ENCODE measurements around the gene CYBC1. TPM values are rescaled to one million over a fixed set of nuclear protein-coding genes. Genes with fewer than 3 reads are reported as not detected.

Gene CYBC1
- total RNA-seq, 2 experiments from 2014 or later = 470 to 679 TPM

DNA sequence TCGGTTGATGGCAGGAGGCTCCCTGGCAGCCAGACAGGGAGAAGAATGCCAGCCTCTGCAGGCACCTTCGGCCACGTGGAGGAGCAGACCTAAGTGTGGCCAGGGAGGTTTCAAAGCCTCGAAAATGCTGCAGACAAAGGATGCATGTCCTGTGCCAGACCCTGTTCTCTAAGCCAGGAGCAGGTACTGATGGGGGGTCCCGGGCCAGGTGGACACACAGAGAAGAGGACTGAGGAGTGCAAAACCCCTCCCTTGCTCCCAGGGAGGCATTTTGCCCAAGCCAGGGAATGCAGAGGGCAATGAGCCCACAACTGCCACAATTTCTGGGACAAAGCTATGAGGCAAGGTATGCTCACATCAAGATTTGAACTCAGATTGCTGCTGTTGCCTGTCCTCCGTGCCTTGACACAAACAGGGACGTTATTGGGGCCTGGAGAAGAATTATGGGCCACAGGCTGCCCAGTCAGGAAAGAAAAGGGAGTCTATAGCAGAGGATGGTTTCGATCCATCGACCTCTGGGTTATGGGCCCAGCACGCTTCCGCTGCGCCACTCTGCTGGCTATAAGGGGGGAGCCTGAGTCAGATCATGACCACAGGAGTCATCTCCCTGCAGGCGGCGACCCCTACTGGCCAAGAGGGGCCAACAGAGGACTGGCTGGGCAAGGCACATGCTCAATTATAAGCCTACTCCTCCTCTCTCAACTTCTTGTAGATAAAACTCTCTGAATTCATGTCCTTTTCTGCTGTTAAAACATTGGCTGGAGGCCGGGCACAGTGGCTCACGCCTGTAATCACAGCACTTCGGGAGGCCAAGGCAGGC is 43.9 kb upstream of the CYBC1 start:
- peak; percentile 91 for DNase-seq (ENCODE audit: low spot score)
- CTCF ChIA-PET (ENCODE audit: unreplicated experiment) = interaction anchor here (0.9 kb wide), 1 partner anchor 59 kb away, joined by 4 read pairs; no protein-coding TSS in a partner anchor
- Histone ChIP-seq H3K4me3 (ENCODE audit: low read depth, low read length, poor library complexity, severe bottlenecking) (peak overlapping the region; percentile 38), H3K27ac (ENCODE audit: low read depth, low read length, poor library complexity, severe bottlenecking) (peak overlapping the region; percentile 54), H3K36me3 (ENCODE audit: insufficient read depth, low read length) (peaks cover 1% of the 10 kb centered on the region; the same call in 1 of the 2 replicates), H3K4me1 (ENCODE audit: insufficient read depth, low read length, poor library complexity, severe bottlenecking) (peaks cover 68% of the 10 kb centered on the region), H2AFZ (ENCODE audit: low read length) (peak overlapping the region; percentile 13; the same call in 1 of the 2 replicates), H3K9me2 (ENCODE audit: insufficient read depth, low read length) (no peaks in the 10 kb centered on the region), H3K9me3 (ENCODE audit: low read length) (no peaks in the 10 kb centered on the region), H4K20me1 (ENCODE audit: insufficient read depth, low read length) (no peaks in the 10 kb centered on the region), H3K4me2 (ENCODE audit: low read length) (peak overlapping the region; percentile 40), H3K79me2 (ENCODE audit: insufficient read depth, low read depth, low read length) (no peaks in the 10 kb centered on the region)
- intact Hi-C loops (cut with micrococcal nuclease; ENCODE audit: unreplicated experiment) = loop anchor here (1.0 to 10.0 kb wide), 7 partner anchors 25 to 200 kb away; partner anchors contain the start of genes FOXK2, HEXD, NARF and OGFOD3
- TSS peak; percentile 91 for BruUV-seq (replicated peaks)
- TF ChIP-seq, protein P1, sequence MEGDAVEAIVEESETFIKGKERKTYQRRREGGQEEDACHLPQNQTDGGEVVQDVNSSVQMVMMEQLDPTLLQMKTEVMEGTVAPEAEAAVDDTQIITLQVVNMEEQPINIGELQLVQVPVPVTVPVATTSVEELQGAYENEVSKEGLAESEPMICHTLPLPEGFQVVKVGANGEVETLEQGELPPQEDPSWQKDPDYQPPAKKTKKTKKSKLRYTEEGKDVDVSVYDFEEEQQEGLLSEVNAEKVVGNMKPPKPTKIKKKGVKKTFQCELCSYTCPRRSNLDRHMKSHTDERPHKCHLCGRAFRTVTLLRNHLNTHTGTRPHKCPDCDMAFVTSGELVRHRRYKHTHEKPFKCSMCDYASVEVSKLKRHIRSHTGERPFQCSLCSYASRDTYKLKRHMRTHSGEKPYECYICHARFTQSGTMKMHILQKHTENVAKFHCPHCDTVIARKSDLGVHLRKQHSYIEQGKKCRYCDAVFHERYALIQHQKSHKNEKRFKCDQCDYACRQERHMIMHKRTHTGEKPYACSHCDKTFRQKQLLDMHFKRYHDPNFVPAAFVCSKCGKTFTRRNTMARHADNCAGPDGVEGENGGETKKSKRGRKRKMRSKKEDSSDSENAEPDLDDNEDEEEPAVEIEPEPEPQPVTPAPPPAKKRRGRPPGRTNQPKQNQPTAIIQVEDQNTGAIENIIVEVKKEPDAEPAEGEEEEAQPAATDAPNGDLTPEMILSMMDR (conservative IDR thresholded peaks at IDR 0.05; ENCODE audit: low read length) = peak; percentile 93
- no peak for TF ChIP-seq EZH2phosphoT487 (IDR thresholded peaks at IDR 0.05; ENCODE audit: borderline replicate concordance, low read depth, low read length)
- POLR2A ChIA-PET = interaction anchor here (0.5 to 1.5 kb wide), 11 partner anchors 10 to 149 kb away, joined by 3 to 10 read pairs (median 4); no protein-coding TSS in a partner anchor

GRCh38 chr17:82493226-82493781 is 42.8 kb upstream of the CYBC1 start:
- H3K4me2 ChIP-seq (ENCODE audit: low read length) = peak overlapping the region; percentile 40
- BruUV-seq (replicated peaks) = no TSS peak
- peaks cover 63% of the 10 kb centered on the region for H3K4me1 ChIP-seq (ENCODE audit: insufficient read depth, low read length, poor library complexity, severe bottlenecking)
- no peaks in the 10 kb centered on the region for H3K79me2 ChIP-seq (ENCODE audit: insufficient read depth, low read depth, low read length)
- H3K9me2 ChIP-seq (ENCODE audit: insufficient read depth, low read length) = no peaks in the 10 kb centered on the region
- no peak for TF ChIP-seq EZH2phosphoT487 (IDR thresholded peaks at IDR 0.05; ENCODE audit: borderline replicate concordance, low read depth, low read length)
- TF ChIP-seq, protein P1 (conservative IDR thresholded peaks at IDR 0.05; ENCODE audit: low read length) = no peak
- H3K27ac ChIP-seq (ENCODE audit: low read depth, low read length, poor library complexity, severe bottlenecking) = peak overlapping the region; percentile 54
- ChIA-PET CTCF (ENCODE audit: unreplicated experiment) (interaction anchor here (0.7 to 1.2 kb wide), 4 partner anchors 12 to 142 kb away, joined by 3 to 7 read pairs (median 5); no protein-coding TSS in a partner anchor), POLR2A (interaction anchor here (0.6 to 1.5 kb wide), 11 partner anchors 11 to 195 kb away, joined by 3 to 6 read pairs (median 4); no protein-coding TSS in a partner anchor)
- H2AFZ ChIP-seq (ENCODE audit: low read length) = no peak overlapping the region; the same call in 1 of the 2 replicates
- intact Hi-C loops (cut with micrococcal nuclease; ENCODE audit: unreplicated experiment) = loop anchor here (10.0 kb wide), 1 partner anchor 199 kb away; no protein-coding TSS in a partner anchor
- DNase-seq (ENCODE audit: low spot score) = no peak
- peaks cover 13% of the 10 kb centered on the region; the same call in 1 of the 2 replicates for H3K36me3 ChIP-seq (ENCODE audit: insufficient read depth, low read length)
- no peaks in the 10 kb centered on the region for H3K9me3 ChIP-seq (ENCODE audit: low read length)
- no peaks in the 10 kb centered on the region for H4K20me1 ChIP-seq (ENCODE audit: insufficient read depth, low read length)
- H3K4me3 ChIP-seq (ENCODE audit: low read depth, low read length, poor library complexity, severe bottlenecking) = no peak overlapping the region
